GM18873 (cell line): ENCODE measurements around the gene MRPL52.

Experiments
- ATAC-seq: cut with Tn5 transposase; IDR thresholded peaks from one replicate; pipeline ENCODE4 v1.9.1; 2021; ENCODE audit warnings: mild to moderate bottlenecking, moderate library complexity, moderate number of reproducible peaks; ENCODE audit not compliant: unreplicated experiment, low FRiP score

The MRPL52 gene

GRCh38 chr14:22808388-22809209 lies 21.1 kb upstream of the MRPL52 start:
- ATAC-seq, result no peak

- ATAC-seq, result no peak
Measured at GRCh38 chr14:22811722-22812121, 18.0 kb upstream of the MRPL52 start.

- no peak for ATAC-seq
Measured at GRCh38 chr14:22812744-22813143, 16.9 kb upstream of the MRPL52 start.

DNA sequence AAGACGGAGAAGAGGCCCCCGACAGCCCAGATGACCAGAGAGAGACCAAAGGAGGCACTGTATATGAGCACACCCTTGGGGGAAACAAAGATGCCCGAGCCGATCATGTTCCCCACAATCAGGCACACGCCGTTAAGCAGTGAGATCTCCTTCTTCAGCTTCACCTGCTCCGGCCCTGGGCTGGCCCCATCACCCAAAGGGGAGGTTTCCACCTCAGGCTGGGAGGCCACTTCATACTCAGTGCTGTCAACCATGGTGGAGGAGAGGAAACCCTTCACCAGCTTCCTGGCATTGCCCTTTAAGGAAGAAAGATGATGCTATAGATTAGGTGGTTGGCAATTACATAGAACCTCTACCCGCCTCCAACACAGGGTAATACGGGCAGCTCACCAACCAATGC lies 16.5 kb upstream of the MRPL52 start:
- no peak for ATAC-seq

DNA sequence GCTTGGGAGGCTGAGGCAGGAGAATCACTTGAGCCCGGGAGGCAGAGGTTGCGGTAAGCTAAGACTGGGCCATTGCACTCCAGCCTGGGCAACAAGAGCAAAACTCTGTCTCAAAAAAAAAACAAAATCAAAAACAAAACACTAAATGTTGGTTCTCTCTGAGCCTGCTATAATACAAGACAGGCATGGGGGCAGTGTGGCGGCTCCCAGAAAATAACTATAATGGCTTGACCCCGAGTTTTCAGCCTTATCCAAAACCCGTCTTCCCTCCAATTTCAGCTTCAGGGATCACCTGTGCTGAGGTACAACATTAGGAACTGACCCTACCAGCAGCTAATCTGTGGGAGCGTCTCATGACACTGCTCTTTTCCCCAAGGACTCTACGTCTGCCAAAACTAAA lies 15.3 kb upstream of the MRPL52 start:
- ATAC-seq, result no peak

- ATAC-seq, result no peak
Measured at GRCh38 chr14:22814941-22815713, 14.6 kb upstream of the MRPL52 start, which contains the start of gene SLC7A7. TSS of gene SLC7A7 (minus strand) at chr14:22815435. CDS start at chr14:22813398, 2,037 bp downstream.

- no peak for ATAC-seq
Measured at GRCh38 chr14:22819151-22819988, 10.3 kb upstream of the MRPL52 start.

- no peak for ATAC-seq
Measured at GRCh38 chr14:22820731-22821130, 9.0 kb upstream of the MRPL52 start.

GRCh38 chr14:22821193-22822015 lies 8.3 kb upstream of the MRPL52 start:
- no peak for ATAC-seq

DNA sequence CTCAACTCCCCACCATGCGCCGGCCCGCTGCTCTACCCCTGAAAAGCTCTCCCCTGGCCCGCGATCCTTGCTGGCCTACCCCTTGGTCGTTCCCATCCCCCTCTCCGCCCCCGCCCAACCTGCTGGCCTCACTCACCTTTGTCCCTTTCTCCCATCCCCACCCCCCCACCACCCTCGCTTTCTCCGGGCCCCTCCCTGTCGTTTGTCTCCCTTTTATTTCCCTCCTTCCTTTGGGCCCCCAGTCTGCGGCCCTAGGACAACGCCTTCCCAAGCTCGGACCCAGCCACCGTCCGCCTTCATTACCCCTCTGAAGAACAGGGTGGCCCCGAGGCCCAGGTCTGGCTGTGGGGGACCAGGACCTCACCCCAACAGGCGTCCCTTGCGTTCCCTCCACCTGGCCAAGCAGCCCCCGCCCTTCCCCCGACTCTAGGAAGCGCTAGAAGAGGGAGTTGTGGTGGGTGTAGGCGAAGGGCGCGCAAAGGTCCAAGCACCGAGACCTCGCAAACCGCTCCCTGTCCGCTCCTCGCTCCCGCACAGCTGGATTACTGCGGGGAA lies 7.6 kb upstream of the MRPL52 start:
- ATAC-seq, result no peak

GRCh38 chr14:22822571-22823098 lies 7.1 kb upstream of the MRPL52 start:
- no peak for ATAC-seq

GRCh38 chr14:22824711-22825359 lies 4.9 kb upstream of the MRPL52 start:
- ATAC-seq, result no peak

GRCh38 chr14:22829076-22829660 lies 519 bp upstream of the MRPL52 start:
- peak; percentile 8 for ATAC-seq

GRCh38 chr14:22830443-22831010 lies 840 bp downstream of the MRPL52 start:
- ATAC-seq, result peak; percentile 16

DNA sequence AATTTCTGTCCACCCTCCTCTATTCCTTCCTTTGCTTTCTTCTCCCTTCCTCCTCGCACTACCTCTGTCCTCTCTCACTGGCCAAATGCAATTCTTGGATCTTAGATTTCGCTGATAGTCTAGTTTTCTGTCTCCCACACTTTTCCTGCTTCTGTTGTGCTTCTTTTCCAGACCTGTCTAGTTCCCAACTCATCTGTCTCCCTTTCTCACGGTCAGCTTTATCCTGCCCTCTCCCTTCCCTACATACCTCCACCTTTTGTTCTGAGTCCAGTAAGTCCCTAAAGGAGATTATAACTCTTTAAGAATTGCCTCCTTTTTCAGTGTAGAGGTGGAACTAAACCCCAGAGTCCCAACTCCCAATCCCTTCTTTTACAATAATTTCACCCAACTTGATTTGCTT lies 5.8 kb downstream of the MRPL52 start:
- ATAC-seq, result no peak

DNA sequence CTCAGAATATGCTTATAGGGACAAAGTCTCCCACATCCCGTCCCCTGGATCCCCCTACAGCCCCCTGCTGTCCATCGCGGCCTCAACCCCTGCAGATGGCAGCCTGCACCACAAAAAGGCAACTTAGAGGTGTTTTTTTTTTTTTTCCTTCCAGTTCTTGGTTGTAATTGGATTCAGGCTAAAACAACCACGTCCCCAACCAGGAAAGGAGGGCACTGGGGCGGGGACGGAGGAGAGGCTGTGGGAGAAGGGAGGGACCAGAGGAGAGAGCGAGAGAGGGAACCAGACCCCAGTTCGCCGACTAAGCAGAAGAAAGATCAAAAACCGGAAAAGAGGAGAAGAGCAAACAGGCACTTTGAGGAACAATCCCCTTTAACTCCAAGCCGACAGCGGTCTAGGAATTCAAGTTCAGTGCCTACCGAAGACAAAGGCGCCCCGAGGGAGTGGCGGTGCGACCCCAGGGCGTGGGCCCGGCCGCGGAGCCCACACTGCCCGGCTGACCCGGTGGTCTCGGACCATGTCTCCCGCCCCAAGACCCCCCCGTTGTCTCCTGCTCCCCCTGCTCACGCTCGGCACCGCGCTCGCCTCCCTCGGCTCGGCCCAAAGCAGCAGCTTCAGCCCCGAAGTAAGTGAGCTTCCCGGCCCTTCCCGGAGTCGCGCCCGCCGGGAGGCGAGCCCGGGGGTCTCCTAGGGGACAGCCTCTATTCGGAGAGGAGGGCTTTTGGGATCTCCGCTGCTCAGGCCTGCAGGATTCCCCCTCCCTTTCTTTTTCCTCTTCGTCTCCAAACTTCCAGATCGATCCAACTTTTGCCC lies 6.8 kb downstream of the MRPL52 start, which contains the start of gene MMP14:
Gene MMP14 (plus strand): TSS at position 285 of the 813 bp plus-strand sequence. CDS start 233 bp downstream, at position 518.
- no peak for ATAC-seq

GRCh38 chr14:22837114-22837749 lies 7.5 kb downstream of the MRPL52 start:
- ATAC-seq, result no peak
